Subcutaneous abdominal adipose tissue (tissue), 5 donors: Measurements from ENCODE around the gene IL1RAPL2.
"Not testable (repeated sequence)": the region's sequence is repeated elsewhere in the genome, so short reads cannot be mapped to it uniquely, and the experiment has no call there.

Source experiments
- H3K27ac ChIP-seq: one replicate; pipeline ENCODE4 v1.7.0; 2013; ENCODE audit warnings: low read depth, mild to moderate bottlenecking, inconsistent platforms, low read length, moderate library complexity
- H3K27me3 ChIP-seq, 5 donors: one replicate each; pipeline ENCODE4 v1.7.0; 2013; ENCODE audit warnings: low read length in 5 of 5, inconsistent platforms in 1 of 5; ENCODE audit not compliant: control insufficient read depth in 5 of 5, insufficient read depth in 4 of 5
- H3K36me3 ChIP-seq, 5 donors: one replicate each; pipeline ENCODE4 v1.7.0; 2013; ENCODE audit warnings: low read length in 5 of 5; ENCODE audit not compliant: control insufficient read depth in 5 of 5, insufficient read depth in 5 of 5
- H3K4me1 ChIP-seq, 5 donors: one replicate each; pipeline ENCODE4 v1.7.0; 2013; ENCODE audit warnings: low read length in 5 of 5, mild to moderate bottlenecking in 3 of 5, moderate library complexity in 1 of 5; ENCODE audit not compliant: control insufficient read depth in 5 of 5, insufficient read depth in 5 of 5
- H3K4me3 ChIP-seq, 5 donors: one replicate each; pipeline ENCODE4 v1.7.0; 2013; ENCODE audit warnings: low read length in 5 of 5, low read depth in 1 of 5
- H3K9ac ChIP-seq, 5 donors: one replicate each; pipeline ENCODE4 v1.7.0; 2013; ENCODE audit warnings: low read length in 5 of 5, mild to moderate bottlenecking in 4 of 5, moderate library complexity in 3 of 5
- H3K9me3 ChIP-seq, 5 donors: one replicate each; pipeline ENCODE4 v1.7.0; 2013; ENCODE audit warnings: low read length in 5 of 5; ENCODE audit not compliant: control insufficient read depth in 5 of 5
- donor health status: healthy.
- donor health status: healthy.
- donor health status: healthy.
- donor health status: healthy.
- donor health status: healthy.

IL1RAPL2 gene

DNA sequence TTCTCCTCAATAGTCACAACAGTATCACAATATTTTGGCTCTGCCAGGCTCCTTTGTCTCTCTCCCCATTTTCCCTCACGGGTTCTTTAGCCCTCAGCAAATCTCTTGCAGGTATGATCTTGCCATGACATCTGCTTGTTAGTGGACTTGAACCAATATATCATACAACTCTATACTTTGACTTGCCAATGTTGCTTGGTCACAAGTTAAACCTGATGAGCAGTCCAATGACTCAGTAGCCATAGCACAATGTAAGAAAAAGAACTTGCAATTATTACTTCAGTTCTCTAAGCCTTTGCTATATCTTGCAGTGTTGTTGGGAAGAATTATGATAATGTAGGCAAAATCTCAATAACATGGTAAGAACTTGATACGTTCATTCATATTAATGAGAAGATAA is 1081.8 kb downstream of the IL1RAPL2 start:
- Histone ChIP-seq H3K4me1 (no peaks in the 10 kb centered on the region), H3K9ac (no peak overlapping the region), H3K9me3 (no peaks in the 10 kb centered on the region), H3K27me3 (peaks cover 0 to 8% (median 0%) of the 10 kb centered on the region in 5 donors), H3K4me3 (no peak overlapping the region), H3K27ac (no peak overlapping the region), H3K36me3 (no peaks in the 10 kb centered on the region)

DNA sequence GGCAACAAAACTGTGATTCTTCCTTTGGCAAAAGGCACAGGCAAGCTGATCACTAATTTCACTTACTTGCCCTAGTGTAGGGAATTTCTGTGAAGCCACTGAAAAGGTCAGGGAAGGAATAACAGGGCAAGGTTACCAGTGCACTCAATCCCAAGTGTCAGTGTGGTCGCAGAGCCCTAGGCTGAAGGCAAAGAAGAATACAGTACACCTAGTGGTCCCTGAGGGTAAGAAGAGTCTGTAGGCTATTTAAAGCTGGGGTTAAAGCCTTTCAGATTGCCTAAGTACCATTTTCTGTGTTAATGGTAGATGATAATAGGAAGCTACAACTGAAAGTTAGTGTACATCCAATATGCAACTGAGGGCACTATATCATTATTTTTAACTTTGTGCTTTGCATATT is 1082.7 kb downstream of the IL1RAPL2 start:
- no peak overlapping the region for H3K9ac ChIP-seq
- no peak overlapping the region for H3K4me3 ChIP-seq
- H3K4me1 ChIP-seq, result no peaks in the 10 kb centered on the region
- no peaks in the 10 kb centered on the region for H3K9me3 ChIP-seq
- peaks cover 0 to 8% (median 0%) of the 10 kb centered on the region in 5 donors for H3K27me3 ChIP-seq
- H3K36me3 ChIP-seq, result no peaks in the 10 kb centered on the region
- H3K27ac ChIP-seq, result no peak overlapping the region

DNA sequence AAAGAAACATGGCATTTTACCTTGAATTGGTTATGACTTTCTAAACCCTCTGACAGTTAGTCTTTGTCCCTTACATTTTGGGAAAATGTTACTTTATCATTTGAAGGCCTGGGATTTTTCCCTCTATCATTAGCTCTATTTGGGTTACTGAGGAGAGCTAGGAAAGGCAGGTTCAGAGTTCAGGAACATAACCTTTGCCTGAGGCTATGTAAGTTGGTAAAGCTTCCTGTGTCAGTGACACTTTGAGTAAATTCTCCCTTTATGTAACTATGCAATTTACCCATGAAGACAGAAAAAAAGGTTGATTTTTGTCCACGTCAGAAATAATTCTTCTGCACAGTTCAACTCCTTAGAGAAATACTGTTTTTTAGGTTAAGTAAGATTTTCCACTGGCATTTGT is 1084.6 kb downstream of the IL1RAPL2 start:
- Histone ChIP-seq H3K9me3 (no peaks in the 10 kb centered on the region), H3K4me3 (no peak overlapping the region), H3K27me3 (peaks cover 0 to 8% (median 0%) of the 10 kb centered on the region in 5 donors), H3K4me1 (no peaks in the 10 kb centered on the region), H3K9ac (no peak overlapping the region), H3K27ac (no peak overlapping the region), H3K36me3 (no peaks in the 10 kb centered on the region)

DNA sequence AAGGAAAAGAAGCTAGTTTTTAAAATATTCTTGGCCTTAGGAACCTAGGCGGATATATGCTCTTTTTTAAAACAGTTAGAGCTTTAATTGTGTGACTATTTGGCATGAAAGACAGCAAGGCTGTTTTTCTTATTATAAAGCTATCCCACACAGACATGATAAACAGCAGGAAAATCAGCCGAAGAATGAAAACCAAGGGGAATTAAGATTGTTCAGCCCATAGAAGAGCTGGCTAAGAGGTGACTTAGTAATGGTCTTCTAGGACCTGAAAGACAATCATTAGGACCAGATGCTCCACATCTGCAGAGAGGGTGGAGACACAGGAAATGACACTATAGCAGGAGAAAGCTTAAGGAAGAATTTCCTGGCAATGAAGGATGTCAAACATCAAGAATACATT is 1085.0 kb downstream of the IL1RAPL2 start:
- no peak overlapping the region for H3K27ac ChIP-seq
- H3K36me3 ChIP-seq, result no peaks in the 10 kb centered on the region
- no peaks in the 10 kb centered on the region for H3K9me3 ChIP-seq
- no peak overlapping the region for H3K4me3 ChIP-seq
- no peaks in the 10 kb centered on the region for H3K4me1 ChIP-seq
- peaks cover 0 to 8% (median 0%) of the 10 kb centered on the region in 5 donors for H3K27me3 ChIP-seq
- H3K9ac ChIP-seq, result no peak overlapping the region

DNA sequence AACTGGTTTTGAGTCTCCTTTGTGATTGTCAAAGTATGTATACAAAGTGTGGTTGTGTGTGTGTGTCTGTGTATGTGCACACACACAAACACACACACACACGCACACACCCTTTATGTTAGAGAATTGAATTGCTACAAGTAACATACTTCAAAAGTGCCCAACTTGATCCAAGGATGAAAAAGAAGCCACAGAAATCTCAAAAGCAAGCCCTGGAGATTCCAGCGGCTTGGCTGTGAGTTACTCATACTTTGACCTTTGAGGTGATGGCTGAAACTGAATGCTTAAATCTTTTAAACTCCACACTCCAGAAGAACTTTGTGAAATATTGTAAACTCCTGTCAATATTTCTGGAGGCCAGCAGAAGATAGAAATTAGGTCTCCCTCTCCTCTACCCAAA is 1087.9 kb downstream of the IL1RAPL2 start:
- Histone ChIP-seq H3K27ac (no peak overlapping the region), H3K4me3 (no peak overlapping the region), H3K4me1 (no peaks in the 10 kb centered on the region)

DNA sequence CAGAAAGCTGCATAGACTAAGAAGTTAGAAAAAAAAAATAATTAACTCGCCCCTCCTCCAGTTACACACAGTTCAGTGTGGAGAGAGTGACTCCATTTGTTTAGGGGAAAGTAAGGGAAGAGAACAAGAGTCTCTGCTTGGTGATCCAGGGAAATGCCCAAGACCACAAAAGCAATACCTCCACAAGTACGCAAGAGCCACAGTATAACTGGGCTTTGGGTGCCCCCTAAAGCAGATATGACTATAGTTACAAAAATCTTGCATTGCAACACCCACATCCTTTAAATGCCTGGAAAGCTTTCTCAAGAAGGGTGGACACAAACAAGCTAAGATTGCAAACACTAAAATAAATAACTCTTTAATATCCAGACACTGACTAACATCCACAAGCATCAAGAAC is 1092.1 kb downstream of the IL1RAPL2 start:
- H3K4me3 ChIP-seq, result no peak overlapping the region
- no peak overlapping the region for H3K9ac ChIP-seq
- H3K36me3 ChIP-seq, result no peaks in the 10 kb centered on the region
- H3K27me3 ChIP-seq, result no peaks in the 10 kb centered on the region
- no peaks in the 10 kb centered on the region for H3K4me1 ChIP-seq
- no peaks in the 10 kb centered on the region for H3K9me3 ChIP-seq
- H3K27ac ChIP-seq, result no peak overlapping the region

More for the DNA sequence above, 1087.9 kb downstream of the IL1RAPL2 start:
- no peak overlapping the region for H3K9ac ChIP-seq
- H3K27me3 ChIP-seq, result peaks cover 0 to 8% (median 0%) of the 10 kb centered on the region in 5 donors
- no peaks in the 10 kb centered on the region for H3K36me3 ChIP-seq
- no peaks in the 10 kb centered on the region for H3K9me3 ChIP-seq

DNA sequence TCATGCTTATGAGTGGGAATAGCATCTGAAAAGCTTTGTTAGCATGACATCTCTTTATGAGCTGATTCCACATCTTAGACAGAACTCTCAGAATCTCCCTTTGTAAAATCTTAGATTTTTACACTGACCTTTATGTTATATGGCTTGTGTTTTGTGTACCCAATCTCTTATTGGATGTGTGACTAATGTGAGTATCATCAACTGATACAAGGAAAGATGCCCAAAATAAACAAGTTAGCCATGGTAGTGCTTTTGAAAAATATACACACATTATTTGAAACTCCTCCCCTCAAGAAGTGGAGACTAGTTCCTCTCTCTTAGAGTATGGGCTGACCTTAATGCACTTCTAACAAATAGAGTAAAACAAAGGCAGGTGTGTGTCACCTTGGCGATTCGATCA is 1096.2 kb downstream of the IL1RAPL2 start:
- H3K27me3 ChIP-seq, result no peaks in the 10 kb centered on the region
- H3K4me3 ChIP-seq, result no peak overlapping the region
- no peaks in the 10 kb centered on the region for H3K4me1 ChIP-seq
- H3K9me3 ChIP-seq, result no peaks in the 10 kb centered on the region
- H3K27ac ChIP-seq, result no peak overlapping the region
- H3K36me3 ChIP-seq, result no peaks in the 10 kb centered on the region
- H3K9ac ChIP-seq, result no peak overlapping the region

DNA sequence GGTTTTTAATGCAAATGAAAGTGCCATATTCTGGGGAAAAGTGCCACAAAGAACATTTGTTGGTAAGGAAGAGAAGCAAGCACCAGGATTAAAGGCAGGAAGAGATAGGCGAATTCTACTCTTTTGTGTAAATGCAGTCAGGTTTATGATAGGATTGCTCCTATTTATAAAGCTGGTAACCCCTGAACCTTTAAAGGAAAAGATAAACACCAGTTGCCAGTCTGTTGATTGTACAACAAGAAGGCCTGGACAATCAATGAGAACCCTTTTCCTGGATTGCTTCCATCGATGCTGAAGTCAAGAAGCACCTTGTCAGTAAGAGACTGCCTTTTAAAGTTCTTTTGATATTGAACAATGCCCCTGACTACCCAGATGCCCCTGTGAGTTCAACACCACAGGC is 1098.2 kb downstream of the IL1RAPL2 start:
- H3K4me1 ChIP-seq, result no peaks in the 10 kb centered on the region
- H3K9ac ChIP-seq, result no peak overlapping the region
- no peak overlapping the region for H3K27ac ChIP-seq
- H3K36me3 ChIP-seq, result no peaks in the 10 kb centered on the region
- H3K9me3 ChIP-seq, result no peaks in the 10 kb centered on the region
- no peak overlapping the region for H3K4me3 ChIP-seq
- H3K27me3 ChIP-seq, result no peaks in the 10 kb centered on the region

DNA sequence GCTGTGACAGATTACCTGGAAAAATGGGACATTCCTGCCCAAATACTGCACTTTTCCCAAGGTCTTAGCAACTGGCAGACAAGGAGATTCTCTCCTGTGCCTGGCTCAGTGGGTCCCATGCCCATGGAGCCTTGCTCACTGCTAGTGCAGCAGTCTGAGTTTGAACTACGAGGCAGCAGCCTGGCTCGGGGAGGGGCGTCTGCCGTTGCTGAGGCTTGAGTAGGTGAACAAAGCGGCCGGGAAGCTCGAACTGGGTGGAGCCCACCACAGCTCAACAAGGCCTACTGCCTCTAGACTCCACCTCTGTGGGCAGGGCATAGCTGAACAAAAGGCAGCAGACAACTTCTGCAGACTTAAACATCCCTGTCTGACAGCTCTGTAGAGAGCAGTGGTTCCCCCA is 1118.3 kb downstream of the IL1RAPL2 start:
- not testable (repeated sequence) for H3K4me3 ChIP-seq, H3K27ac ChIP-seq, H3K27me3 ChIP-seq, H3K4me1 ChIP-seq, H3K36me3 ChIP-seq, H3K9me3 ChIP-seq, H3K9ac ChIP-seq

DNA sequence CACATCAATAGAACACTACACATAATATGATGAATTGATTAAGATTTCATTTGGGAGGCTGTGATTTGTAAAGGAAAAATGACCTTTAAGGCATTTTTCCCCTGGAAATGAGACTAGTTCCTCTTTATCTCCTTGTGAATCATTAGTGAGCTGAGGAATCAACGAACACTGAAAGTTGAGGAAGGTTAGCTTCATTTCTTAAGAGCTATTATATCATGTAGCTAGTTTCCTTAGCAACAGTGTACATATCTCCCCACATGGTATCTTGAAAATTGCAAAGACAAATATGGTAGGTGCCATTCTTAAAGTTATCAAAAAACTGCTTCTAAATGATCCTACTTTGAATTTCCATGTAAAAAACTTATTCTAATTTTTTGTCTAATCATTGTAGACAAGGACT is 1128.8 kb downstream of the IL1RAPL2 start:
- no peaks in the 10 kb centered on the region for H3K27me3 ChIP-seq
- peaks cover 0 to 8% (median 0%) of the 10 kb centered on the region in 5 donors for H3K4me1 ChIP-seq
- no peak overlapping the region for H3K27ac ChIP-seq
- peaks cover 0 to 4% (median 0%) of the 10 kb centered on the region in 5 donors for H3K9me3 ChIP-seq
- no peak overlapping the region for H3K9ac ChIP-seq
- H3K4me3 ChIP-seq, result no peak overlapping the region
- H3K36me3 ChIP-seq, result no peaks in the 10 kb centered on the region

DNA sequence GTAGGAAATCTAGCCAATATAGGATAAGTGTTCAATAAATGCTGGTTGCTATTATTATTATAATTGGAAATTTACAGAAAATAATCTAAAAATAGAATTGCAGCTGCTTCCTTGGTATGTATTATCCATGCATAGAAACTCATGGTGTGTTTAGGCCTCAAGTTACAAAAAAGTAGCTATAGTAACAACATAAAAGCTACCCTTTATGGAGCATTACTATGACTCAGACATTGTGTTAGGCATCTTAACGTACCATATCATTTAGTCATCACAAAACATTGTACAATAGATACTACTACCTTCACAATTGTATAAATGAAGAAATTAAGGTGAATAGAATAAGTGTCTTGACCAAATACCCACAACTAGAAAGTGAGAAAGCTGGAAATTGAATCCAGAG is 1129.5 kb downstream of the IL1RAPL2 start:
- no peak overlapping the region for H3K4me3 ChIP-seq
- no peaks in the 10 kb centered on the region for H3K36me3 ChIP-seq
- no peak overlapping the region for H3K9ac ChIP-seq
- H3K4me1 ChIP-seq, result peaks cover 0 to 8% (median 0%) of the 10 kb centered on the region in 5 donors
- H3K9me3 ChIP-seq, result peaks cover 0 to 4% (median 0%) of the 10 kb centered on the region in 5 donors
- H3K27ac ChIP-seq, result no peak overlapping the region
- H3K27me3 ChIP-seq, result no peaks in the 10 kb centered on the region
